ENCODE results near the gene SPTLC2. TPM values are rescaled to one million over a fixed set of nuclear protein-coding genes. Genes with fewer than 3 reads are reported as not detected.

The SPTLC2 gene
- total and polyA plus RNA-seq, 2 of the 8 experiments (the other 6 are each of a cell fraction or from before 2014, with no cell fraction given) = 8.9 to 35.1 TPM

- Histone ChIP-seq H3K4me2 (ENCODE audit: insufficient read depth in 1 of 2, low read depth in 2 of 2, low read length in 2 of 2) (no peak overlapping the region), H3K56ac (replicated peaks; ENCODE audit: insufficient read length, low read depth, low read length) (no peak overlapping the region), H2AFZ (ENCODE audit: low read length) (no peak overlapping the region), H2BK20ac (ENCODE audit: low read length) (no peak overlapping the region), H2BK15ac (ENCODE audit: low read length) (no peak overlapping the region), H2BK120ac (replicated peaks; ENCODE audit: low read depth, low read length) (no peak overlapping the region), H4K20me1 (replicated peaks in 1 of 2; ENCODE audit: control insufficient read depth in 1 of 2, insufficient read depth in 2 of 2, low read length in 2 of 2) (no peaks in the 10 kb centered on the region), H2AK5ac (ENCODE audit: low read depth, low read length) (no peak overlapping the region), H4K91ac (replicated peaks; ENCODE audit: insufficient read length, low read length) (no peak overlapping the region), H4K8ac (ENCODE audit: extremely low read depth, insufficient read depth, low read length) (no peak overlapping the region), H3K4me1 (replicated peaks in 1 of 4; ENCODE audit: control insufficient read depth in 3 of 4, insufficient read depth in 4 of 4, low read length in 3 of 4) (no peaks in the 10 kb centered on the region), H3K79me2 (ENCODE audit: control insufficient read depth in 1 of 2, insufficient read depth in 2 of 2, low read length in 2 of 2) (no peaks in the 10 kb centered on the region), H2BK5ac (ENCODE audit: low read depth, low read length) (no peak overlapping the region), H3K9me3 (ENCODE audit: insufficient read depth in 2 of 2, low read depth in 1 of 2, low read length in 1 of 2) (no peaks in the 10 kb centered on the region), H3K23me2 (ENCODE audit: low read depth, low read length) (no peaks in the 10 kb centered on the region), H3K14ac (ENCODE audit: insufficient read length) (no peak overlapping the region), H2BK12ac (ENCODE audit: low read depth, low read length) (no peak overlapping the region), H3K4me3 (ENCODE audit: extremely low read depth in 1 of 4, insufficient read depth in 2 of 4, low read depth in 3 of 4, low read length in 4 of 4) (no peak overlapping the region), H3K23ac (ENCODE audit: insufficient read length) (no peak overlapping the region), H4K5ac (ENCODE audit: insufficient read length, low read depth, low read length) (no peak overlapping the region), H3K27ac (ENCODE audit: low read depth, low read length) (no peak overlapping the region), H3K18ac (ENCODE audit: extremely low read depth, low read length) (no peak overlapping the region), H3K9ac (replicated peaks in 1 of 4; ENCODE audit: extremely low read depth in 1 of 4, low read depth in 3 of 4, low read length in 3 of 4) (peak overlapping the region in 1 of 4 experiments; percentile 49; a peak in 1 of 7 replicates), H3K79me1 (ENCODE audit: low read depth, low read length) (no peaks in the 10 kb centered on the region), H3K4ac (replicated peaks; ENCODE audit: insufficient read length, low read depth, low read length) (no peak overlapping the region), H3K36me3 (ENCODE audit: control insufficient read depth in 2 of 4, insufficient read depth in 4 of 4, low read length in 3 of 4) (peaks cover 5 to 15% (median 11%) of the 10 kb centered on the region in 4 experiments), H3K27me3 (replicated peaks in 1 of 4; ENCODE audit: control insufficient read depth in 3 of 4, extremely low read depth in 1 of 4, insufficient read depth in 3 of 4, low read length in 3 of 4) (no peaks in the 10 kb centered on the region)
- DNase-seq (ENCODE audit: low read depth in 1 of 2, low spot score in 2 of 2) = no peak
- TF ChIP-seq TEAD4 (IDR thresholded peaks at IDR 0.05; ENCODE audit: low read depth, low read length) = no peak
- TF ChIP-seq SUZ12 (IDR thresholded peaks at IDR 0.05; ENCODE audit: low read length) = no peak
- no peak for TF ChIP-seq HDAC6 (IDR thresholded peaks at IDR 0.05; ENCODE audit: low read depth, low read length)
- no peak for TF ChIP-seq SIX5 (IDR thresholded peaks at IDR 0.05; ENCODE audit: low read depth, low read length)
- ChIA-PET CTCF (ENCODE audit: partially characterized antibody) (no interaction called here), POLR2A (ENCODE audit: partially characterized antibody) (no interaction called here)
- 81% methylated on average over 4 of the region's 4 CpGs; no CpG with 5 or more reads in 1 of the 2 experiments for WGBS, 2 experiments (ENCODE audit: extremely low coverage in 1 of 2, insufficient coverage in 1 of 2, insufficient read length in 1 of 2, insufficient replicate concordance in 2 of 2, low coverage in 1 of 2, low lambda C conversion rate in 2 of 2, missing lambda C conversion rate in 1 of 2)
- FAIRE-seq = no peak
These were observed 107.1 kb downstream of the SPTLC2 start for GRCh38 chr14:77509366-77509765.
